Kidney glomerular epithelial cell (primary cell): Measurements from ENCODE around the gene GAS5.
"Not testable (repeated sequence)": the region's sequence is repeated elsewhere in the genome, so short reads cannot be mapped to it uniquely, and the experiment has no call there.

Source experiments
- DNase-seq: peaks from one replicate; lab custom pipeline; 2025; lab: John Stamatoyannopoulos, UW

The GAS5 gene

DNA sequence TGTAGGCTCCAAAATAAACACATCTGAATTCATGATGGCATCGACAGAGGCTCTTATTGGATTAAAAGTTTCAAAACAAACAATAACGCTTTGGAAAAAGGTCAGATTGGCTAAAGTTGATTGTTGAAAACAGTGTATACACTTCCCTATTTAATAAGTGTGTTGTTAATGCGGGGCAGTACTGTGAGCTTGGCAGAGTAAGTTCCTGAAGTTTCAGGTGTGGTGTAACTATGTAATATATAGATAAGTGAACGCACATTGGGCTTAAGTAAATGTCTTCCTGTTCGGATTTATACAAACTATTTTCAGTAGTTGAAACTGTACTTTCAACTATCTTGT lies 1.2 kb upstream of the GAS5 start:
- DNase-seq: no peak

DNA sequence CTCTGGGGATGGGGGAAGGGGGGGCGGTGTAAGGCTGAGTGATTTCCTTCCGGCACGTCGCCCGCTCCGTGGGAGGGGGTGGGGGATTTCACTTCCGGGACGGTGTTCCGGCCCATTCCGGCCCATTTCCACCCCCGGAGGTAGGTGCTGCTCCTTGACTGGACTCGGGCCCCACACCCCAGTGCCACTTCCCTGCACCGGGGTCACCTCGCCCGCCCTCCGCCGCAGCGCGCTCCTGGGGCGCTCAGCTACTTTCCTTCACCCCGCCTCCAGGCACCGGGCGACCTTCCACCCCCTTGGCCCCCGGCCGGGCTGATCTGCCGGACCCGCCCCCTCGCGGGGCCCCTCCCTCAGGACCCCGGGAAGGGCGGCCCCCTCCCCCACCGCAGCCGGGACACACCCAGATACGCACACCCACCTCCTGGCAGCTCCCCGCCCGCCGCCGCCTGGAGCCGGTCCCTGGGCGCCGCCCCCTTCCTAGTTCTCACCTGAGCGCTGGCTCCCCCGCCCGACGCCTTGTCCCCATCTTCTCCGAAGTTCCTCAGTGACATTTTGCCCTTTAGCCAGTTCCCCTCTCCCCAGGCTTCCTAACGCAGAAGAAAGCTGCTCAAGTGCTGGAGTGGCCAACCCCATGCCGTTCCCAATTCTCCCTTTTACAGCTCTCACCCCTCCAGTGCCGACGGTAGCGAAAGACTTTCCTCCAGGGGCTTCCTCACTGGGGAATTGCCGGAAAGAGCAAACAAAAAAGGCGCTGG lies 654 bp upstream of the GAS5 start, which contains the start of gene ZBTB37:
Gene ZBTB37, plus strand, starts transcription at position 115 of the 755 bp plus-strand sequence. CDS start 1,846 bp downstream, outside the sequence.
- peak; percentile 72 for DNase-seq

DNA sequence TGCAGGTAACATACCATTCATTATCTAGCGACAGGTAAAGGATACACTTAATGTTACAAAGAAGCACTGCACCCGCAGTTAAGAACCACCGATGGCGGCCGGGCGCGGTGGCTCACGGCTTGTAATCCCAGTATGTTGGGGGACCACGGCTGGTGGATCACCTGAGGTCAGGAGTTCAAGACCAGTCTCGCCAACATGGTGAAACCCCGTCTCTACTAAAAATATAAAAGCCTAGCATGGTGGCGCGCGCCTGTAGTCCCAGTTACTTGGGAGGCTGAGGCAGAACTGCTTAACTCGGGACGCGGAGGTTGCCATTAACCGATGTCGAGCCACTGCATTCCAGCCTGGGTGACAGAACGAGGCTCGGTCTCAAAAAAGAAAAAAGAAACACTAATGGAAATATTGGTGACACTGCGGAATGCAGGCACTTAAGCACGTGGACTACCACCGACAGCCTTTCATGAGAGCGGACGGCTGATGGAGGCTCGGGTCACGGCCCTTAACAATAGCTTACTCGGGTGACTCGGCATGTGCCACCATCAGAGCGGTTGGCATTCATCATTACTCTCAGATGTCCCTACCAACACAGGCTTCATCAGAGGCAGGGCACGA lies 542 bp downstream of the GAS5 start:
- DNase-seq: no peak

DNA sequence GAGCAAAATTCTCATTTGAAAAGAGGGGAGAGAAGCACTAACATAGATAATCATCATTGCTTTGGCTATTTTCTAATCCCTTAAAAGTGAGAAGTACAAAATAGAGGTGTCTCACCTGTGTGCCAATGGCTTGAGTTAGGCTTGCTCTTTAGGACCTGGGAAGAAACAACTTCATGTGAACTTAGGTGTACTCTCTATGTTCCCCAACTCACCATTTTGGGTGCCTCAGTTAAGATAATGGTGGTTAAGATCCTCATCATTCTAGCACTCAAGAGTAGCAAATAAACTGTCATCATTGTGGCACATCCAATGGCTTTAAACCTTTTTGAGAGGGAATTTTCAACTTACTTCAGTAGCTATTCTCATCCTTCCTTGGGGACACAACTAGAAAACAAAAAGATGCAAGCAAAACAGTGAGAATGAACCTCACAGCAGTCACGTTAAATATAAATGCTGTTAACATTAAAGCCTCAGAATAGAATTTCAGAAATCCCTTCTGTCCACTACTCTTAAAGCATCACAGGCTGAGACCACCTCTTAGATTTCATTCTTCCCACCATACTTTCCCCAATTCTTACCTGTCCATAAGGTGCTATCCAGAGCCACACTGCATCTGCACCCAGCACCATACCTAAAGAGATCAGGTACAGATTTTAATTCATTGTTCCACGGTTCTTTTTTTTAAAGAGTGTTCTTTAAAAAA lies 1.2 kb downstream of the GAS5 start:
- no peak for DNase-seq

DNA sequence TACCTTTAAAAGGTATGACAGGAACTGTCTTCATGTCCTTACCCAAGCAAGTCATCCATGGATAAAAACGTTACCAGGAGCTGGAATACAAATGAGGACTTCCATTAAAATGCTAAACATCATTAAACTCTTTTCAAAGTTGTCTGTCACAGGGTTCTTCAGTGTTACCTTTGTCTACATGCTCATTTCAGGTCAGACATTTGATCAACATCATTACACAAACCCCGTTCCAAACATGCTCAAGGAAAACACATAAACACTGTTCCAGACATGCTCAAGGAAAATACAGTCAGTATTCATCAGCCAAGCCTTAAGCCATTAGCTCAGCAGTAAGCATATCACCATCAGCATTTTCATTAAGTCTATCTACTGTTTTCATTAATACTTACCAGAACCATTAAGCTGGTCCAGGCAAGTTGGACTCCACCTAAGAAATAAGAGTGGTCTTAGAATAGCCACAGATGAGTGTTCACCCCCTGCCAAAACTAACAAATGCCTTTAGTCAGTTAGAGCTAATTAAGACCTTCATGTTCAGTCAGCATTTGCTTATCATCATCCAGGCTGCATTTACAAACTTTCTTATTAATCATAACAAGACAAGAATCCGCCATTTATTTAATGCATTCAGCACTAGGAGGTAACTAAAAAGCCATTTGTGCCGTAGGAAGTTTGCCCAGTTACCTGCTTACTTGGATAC lies 2.2 kb downstream of the GAS5 start:
- DNase-seq: no peak

DNA sequence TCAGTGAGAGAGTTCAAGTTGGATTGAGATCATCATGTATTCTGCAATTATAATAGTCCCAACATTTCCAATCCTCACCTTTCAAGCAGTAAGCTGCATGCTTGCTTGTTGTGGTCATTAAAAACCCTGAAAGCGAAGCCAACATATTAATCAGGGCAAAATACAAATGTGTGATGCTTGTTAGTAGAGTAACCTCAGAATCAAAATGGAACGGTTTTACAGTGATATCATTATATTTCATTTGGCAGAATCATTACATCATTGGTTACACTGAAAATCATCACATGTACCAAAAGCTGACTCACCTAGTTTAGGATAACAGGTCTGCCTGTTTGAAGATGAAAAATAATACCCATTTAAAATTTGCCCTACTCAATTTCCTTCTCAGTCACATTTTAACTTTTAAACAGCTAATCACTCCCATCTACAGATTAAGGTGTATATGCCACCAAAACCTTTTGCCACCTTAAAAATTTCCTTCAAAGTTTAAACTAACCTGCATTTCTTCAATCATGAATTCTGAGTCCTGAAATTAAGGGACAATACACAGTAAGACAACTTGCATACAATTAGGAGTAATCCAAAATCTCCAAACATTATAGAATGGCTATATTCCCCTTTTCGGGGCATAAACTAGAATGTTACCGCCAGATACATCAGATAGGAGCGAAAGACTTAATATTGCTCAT lies 3.5 kb downstream of the GAS5 start:
- DNase-seq: no peak

DNA sequence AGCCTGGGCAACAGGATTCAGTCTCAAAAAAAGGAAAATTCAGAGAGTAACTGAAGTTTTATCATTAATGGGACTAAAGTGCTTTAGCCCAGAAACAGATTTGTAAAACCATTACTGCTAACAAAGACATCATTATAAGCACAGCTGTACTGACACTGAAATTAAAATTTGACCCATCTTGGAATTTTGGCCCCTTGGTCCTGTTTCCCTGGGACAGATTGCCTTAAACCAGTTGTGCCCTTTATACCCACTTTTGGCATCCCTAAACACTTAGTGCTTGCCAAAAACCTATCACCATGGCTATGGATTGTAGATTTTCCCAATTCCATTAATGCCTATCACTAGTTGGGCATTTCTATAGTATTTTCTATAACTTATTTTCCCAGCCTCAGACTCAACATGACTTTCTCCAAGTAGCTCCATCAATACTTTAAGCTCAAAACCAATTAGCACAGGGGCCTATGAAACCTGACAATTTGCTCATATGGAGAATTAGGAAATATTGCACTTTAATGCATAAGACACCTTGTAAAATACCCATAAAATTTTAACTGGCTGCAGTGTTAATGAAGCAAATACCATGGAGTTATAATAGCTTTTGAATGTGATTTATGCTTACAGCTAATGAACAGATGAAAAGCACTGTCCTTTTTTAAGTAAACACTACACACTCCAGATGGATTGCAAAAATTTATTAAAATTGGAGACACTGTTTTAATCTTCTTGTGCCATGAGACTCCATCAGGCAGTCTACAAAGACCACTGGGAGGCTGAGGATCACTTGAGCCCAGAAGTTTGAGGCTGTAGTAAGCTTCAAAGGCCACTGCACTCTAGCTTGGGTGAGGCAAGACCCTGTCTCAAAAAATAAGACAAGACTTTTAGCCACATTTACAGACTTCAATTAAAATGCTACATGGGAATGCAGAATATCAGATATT lies 4.3 kb downstream of the GAS5 start:
- DNase-seq: no peak

DNA sequence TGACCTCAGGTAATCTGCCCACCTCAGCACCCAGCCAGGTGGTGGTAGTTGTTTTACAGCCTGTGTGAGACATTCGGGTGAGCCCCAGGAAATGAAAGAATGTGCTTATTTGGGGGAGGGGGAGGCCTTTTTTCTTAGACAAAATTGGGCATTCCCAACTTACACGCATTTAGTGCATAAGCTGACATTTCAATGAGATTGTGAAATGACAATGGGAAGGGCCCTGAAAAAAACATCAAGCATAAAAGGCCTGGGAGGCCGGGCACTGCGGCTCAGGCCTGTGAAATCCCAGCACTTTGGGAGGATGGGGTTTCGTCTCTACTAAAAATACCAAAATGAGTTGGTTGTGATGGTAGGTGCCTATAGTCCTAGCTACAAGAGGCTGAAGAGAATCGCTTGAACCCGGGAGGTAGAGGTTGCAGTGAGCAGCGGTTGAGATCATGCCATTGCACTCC lies 5.0 kb downstream of the GAS5 start:
- no peak for DNase-seq

DNA sequence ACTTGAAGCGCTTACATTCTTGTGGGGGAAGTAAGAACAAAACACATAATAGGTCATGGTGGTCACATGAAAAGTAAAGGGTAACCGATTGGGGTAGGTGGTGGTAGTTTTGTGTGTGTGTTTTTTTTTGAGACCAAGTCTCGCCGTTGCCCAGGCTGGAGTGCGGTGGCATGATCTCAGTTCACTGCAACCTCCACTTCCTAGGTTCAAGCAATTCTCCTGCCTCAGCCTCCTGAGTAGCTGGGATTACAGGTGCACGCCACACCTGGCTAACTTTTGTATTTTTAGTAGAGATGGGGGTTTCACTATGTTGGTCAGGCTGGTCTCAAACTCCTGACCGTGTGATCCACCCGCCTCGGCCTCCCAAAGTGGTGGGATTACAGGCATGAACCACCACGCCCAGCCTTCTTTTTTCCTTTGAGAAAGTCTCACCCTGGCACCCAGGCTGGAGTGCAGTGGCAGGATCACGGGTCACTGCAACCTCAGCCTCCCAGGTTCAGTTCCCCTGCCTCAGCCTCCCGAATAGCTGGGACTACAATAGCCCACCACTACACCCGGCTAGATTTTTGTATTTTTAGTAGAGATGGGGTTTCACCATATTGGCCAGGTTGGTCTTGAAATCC lies 5.5 kb downstream of the GAS5 start:
- DNase-seq: not testable (repeated sequence)

DNA sequence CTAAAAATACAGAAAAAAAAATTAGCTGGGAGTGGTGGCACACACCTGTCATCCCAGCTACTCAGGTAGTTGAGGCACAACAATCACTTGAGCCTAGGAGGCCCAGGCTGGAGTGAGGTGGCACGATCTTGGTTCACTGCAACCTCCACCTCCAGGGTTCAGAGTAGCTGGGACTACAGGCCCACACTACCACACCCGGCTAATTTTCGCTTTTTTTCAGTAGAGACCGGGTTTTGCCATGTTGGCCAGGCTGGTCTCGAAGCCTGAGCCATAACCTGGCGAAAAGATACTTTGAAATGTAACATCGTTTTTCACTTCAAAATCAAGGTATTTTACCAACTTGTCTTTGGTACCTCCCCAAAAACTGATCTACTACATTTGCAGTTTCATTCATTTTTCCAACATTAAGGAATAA lies 6.1 kb downstream of the GAS5 start:
- DNase-seq: no peak

DNA sequence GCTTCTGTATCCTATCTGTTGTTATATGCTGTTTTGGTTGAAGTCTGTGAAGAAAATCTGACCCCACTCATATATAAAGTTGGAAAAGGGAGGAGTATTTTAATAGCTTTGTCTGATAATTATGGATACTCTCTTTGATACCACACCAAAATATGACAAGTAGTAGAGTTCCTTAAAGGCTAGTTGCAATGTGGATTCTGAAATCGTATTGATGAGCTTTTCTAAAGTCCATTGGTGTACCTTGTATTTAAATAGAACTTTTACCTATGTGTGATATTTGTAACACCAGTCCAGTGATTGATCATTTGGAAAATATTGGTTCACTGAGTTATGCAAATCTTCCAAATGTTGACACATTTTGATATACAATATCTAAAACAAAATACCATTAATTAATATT lies 7.7 kb downstream of the GAS5 start:
- DNase-seq: no peak

DNA sequence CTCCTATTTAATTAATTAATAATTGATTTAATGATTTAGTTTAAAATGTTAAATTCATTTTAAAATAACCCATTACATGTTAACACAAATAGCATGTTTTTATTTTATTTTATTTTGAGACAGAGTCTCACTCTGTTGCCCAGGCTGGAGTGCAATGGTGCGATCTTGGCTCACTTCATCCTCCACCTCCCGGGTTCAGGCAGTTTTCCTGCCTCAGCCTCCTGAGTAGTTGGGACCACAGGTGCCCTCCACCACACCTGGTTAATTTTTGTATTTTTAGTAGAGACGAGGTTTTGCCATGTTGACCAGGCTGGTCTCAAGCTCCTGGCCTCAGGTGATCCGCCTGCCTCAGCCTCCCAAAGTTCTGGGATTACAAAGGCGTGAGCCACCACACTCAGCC lies 8.2 kb downstream of the GAS5 start:
- DNase-seq: not testable (repeated sequence)

DNA sequence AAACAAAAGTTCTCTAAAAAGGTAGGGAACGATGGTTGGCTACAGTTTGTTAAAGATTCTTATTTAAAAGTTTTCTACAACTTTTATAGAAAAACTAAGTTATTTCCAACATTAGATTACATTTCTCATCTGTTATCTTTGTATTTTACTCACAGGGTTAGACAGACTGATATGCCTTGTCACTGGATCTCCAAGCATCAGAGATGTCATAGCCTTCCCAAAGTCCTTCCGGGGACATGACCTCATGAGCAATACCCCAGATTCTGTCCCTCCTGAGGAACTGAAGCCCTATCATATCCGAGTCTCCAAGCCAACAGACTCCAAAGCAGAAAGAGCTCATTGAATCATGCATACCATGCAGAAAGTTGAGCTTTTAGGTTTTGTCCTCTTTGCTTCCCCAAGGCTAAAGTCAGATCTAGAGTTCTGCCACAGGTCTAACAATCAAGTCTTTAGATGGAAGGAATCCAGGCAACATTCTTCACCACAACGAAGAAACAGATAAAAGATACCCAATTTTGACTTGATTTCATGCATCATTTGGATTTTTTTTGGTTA lies 10.3 kb downstream of the GAS5 start:
- DNase-seq: no peak

DNA sequence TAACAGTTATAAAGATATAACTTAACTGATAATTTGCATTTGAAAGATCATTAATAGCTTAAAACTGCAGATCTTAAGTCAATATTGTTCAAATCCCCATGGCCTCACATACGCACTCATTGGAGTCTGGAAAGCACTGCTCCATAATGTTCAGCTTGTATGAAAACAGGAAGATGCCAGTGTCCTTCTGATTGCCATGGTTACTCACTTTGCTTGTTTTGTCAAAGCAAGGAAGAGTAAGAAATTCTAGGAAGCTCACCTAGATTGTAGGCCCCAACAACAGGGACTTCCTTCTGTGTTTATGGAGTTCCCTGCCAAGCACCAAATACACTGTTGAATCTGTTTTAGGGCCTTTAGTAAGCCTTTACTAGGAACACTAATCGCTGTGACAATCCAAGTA lies 10.9 kb downstream of the GAS5 start:
- DNase-seq: no peak

DNA sequence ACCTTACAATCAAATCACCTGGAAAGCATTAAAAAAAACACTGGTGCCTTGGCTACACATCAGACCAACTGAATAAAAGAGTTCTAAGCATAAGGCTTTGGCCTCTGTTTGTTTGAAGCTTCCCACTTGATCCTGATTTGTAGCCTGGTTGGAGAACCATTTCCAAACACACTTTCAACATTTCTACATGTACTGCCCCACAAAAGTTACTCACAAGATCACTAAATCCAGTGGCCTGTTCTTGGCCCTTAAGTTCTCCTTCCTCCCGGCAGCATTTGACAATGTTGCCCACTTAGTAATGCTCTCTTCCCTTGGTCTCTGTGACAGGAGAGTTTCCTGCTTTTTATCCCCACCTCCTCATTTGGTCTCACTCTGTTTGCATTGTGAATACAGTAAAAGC lies 11.8 kb downstream of the GAS5 start:
- no peak for DNase-seq

DNA sequence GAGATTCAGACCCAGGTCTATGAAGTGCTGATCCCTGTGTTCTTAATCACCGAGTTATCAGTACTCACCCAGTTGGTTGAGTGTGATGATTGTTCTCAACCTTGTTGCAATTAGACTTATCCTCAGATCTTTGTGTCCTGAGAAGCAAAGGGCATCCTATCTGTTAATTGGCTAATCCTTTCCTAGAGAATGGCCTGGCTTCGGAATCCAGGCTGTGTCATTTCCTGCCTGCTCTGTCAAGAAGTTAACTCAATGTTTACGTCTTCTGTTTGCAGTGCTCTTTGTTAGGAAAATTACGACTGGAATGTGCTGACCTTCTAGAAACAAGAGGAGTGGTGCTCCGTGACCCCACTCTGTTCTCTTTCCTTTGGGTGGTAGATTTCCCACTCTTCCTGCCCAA lies 14.7 kb downstream of the GAS5 start:
- DNase-seq: no peak

DNA sequence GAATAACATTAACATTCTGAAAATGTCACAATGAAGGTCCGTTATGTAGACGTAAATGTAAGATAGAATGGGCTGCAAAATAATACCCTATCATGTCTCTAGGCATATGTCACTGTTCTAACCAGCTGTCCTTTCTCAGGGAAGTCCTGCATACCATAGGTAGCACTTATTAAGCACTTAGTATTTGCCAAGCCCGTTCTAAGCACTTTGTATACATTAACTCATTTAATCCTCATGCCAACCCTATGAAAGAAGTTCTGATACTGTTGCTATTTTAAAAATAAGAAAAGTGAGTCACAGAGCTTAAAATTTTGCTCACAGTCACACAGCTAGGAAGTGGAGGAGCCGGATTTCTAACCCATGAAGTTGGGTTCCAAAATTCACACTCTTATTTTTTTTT lies 15.7 kb downstream of the GAS5 start:
- DNase-seq: no peak

DNA sequence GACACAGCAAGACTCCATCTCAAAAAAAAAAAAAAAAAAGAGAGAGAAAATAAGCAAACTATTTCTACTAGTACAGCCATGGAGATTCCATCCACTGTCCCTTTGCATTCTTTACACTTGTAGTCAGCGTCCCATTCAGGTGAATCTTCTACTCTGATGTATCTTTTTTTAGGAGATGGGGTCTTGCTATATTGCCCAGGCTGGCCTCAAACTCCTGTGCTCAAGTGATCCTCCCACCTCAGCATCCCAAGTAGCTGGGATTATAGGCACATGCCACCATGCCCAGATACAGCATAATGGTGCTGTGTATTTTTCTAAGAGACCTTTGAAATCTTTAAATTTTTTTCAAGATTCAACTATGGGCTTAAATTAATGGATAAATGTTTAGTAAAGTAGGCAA lies 35.0 kb downstream of the GAS5 start:
- DNase-seq: no peak

DNA sequence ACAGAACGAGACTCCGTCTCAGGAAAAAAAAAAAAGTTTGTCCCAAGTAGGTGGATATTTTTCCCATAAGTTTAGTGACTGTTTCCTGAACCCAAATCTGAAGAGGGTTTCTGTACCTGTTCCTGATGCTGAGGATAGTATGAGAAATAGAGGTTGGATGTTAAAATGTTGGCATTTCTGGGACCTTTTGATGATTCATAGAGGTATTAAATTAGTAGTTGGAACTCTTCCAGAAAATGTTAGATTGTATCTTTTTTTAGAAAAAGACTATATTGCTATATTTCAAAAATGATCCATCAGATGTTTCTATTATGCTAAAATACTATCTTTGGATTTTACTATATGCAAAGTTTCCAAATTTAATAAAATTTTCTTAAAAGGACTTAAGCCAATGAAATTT lies 40.2 kb downstream of the GAS5 start:
- DNase-seq: no peak
